HEK293 (cell line): ENCODE results near the gene KCNJ6.

Experiments
- EGR2 ChIP-seq: fragments of 450-650 bp; formaldehyde crosslinking; IDR thresholded peaks from 2 replicates; pipeline ENCODE4 v1.5.1; 2016; ENCODE audit warnings: low read depth, missing biosample characterization, missing genetic modification characterization
- ELK4 ChIP-seq: IDR thresholded peaks from 2 replicates; pipeline ENCODE4 v1.6.1; 2011; ENCODE audit warnings: mild to moderate bottlenecking, low read depth, low read length, borderline replicate concordance
- GFI1B ChIP-seq: fragments of 450-650 bp; formaldehyde crosslinking; IDR thresholded peaks from 2 replicates; pipeline ENCODE4 v1.5.1; 2016; ENCODE audit warnings: missing biosample characterization, missing genetic modification characterization
- SCRT1 ChIP-seq: fragments of 450-650 bp; formaldehyde crosslinking; IDR thresholded peaks from 2 replicates; pipeline ENCODE4 v1.5.1; 2016; ENCODE audit warnings: missing biosample characterization, missing genetic modification characterization, borderline replicate concordance
- SP2 ChIP-seq: fragments of 450-650 bp; formaldehyde crosslinking; IDR thresholded peaks from 2 replicates; pipeline ENCODE4 v1.5.1; 2016; ENCODE audit warnings: missing biosample characterization, missing genetic modification characterization
- ZFP3 ChIP-seq: fragments of 450-650 bp; formaldehyde crosslinking; IDR thresholded peaks from 2 replicates; pipeline ENCODE4 v1.5.1; 2016; ENCODE audit warnings: low read depth, missing biosample characterization, missing genetic modification characterization
- ZNF10 ChIP-seq: fragments of 450-650 bp; formaldehyde crosslinking; IDR thresholded peaks from 2 replicates; pipeline ENCODE4 v1.5.1; 2017; ENCODE audit warnings: missing biosample characterization, missing genetic modification characterization
- ZNF132 ChIP-seq: fragments of 450-650 bp; formaldehyde crosslinking; IDR thresholded peaks from 2 replicates; pipeline ENCODE4 v1.5.1; 2017; ENCODE audit warnings: missing biosample characterization, missing genetic modification characterization, borderline replicate concordance
- ZNF146 ChIP-seq: fragments of 450-650 bp; formaldehyde crosslinking; IDR thresholded peaks from 2 replicates; pipeline ENCODE4 v1.5.1; 2016; ENCODE audit warnings: missing biosample characterization, missing genetic modification characterization
- ZNF211 ChIP-seq: fragments of 450-650 bp; formaldehyde crosslinking; IDR thresholded peaks from 2 replicates; pipeline ENCODE4 v1.5.1; 2016; ENCODE audit warnings: low read depth, missing biosample characterization, missing genetic modification characterization
- ZNF223 ChIP-seq: fragments of 450-650 bp; formaldehyde crosslinking; IDR thresholded peaks from 2 replicates; pipeline ENCODE4 v1.5.1; 2016; ENCODE audit warnings: missing biosample characterization, missing genetic modification characterization
- ZNF239 ChIP-seq: fragments of 450-650 bp; formaldehyde crosslinking; IDR thresholded peaks from 2 replicates; pipeline ENCODE4 v1.5.1; 2016; ENCODE audit warnings: missing biosample characterization, missing genetic modification characterization
- ZNF24 ChIP-seq: fragments of 450-650 bp; formaldehyde crosslinking; IDR thresholded peaks from 2 replicates; pipeline ENCODE4 v1.5.1; 2016; ENCODE audit warnings: missing biosample characterization, missing genetic modification characterization
- ZNF248 ChIP-seq: fragments of 450-650 bp; formaldehyde crosslinking; IDR thresholded peaks from 2 replicates; pipeline ENCODE4 v1.5.1; 2017; ENCODE audit warnings: missing biosample characterization, missing genetic modification characterization
- ZNF280D ChIP-seq: fragments of 450-650 bp; formaldehyde crosslinking; IDR thresholded peaks from 2 replicates; pipeline ENCODE4 v1.5.1; 2016; ENCODE audit warnings: missing biosample characterization, missing genetic modification characterization
- ZNF37A ChIP-seq: fragments of 450-650 bp; IDR thresholded peaks from 2 replicates; pipeline ENCODE4 v1.5.1; 2018; ENCODE audit warnings: missing biosample characterization, missing genetic modification characterization
- ZNF426 ChIP-seq: fragments of 450-650 bp; formaldehyde crosslinking; IDR thresholded peaks from 2 replicates; pipeline ENCODE4 v1.5.1; 2017; ENCODE audit warnings: missing biosample characterization, missing genetic modification characterization, mild to moderate bottlenecking, inconsistent platforms, moderate library complexity
- ZNF433 ChIP-seq: fragments of 450-650 bp; formaldehyde crosslinking; IDR thresholded peaks from 2 replicates; pipeline ENCODE4 v1.5.1; 2016; ENCODE audit warnings: missing biosample characterization, missing genetic modification characterization, low read depth
- ZNF488 ChIP-seq: fragments of 450-650 bp; formaldehyde crosslinking; IDR thresholded peaks from 2 replicates; pipeline ENCODE4 v1.5.1; 2016; ENCODE audit warnings: missing biosample characterization, missing genetic modification characterization
- ZNF501 ChIP-seq: fragments of 450-650 bp; formaldehyde crosslinking; IDR thresholded peaks from 2 replicates; pipeline ENCODE4 v1.5.1; 2016; ENCODE audit warnings: missing biosample characterization, missing genetic modification characterization
- ZNF560 ChIP-seq: fragments of 450-650 bp; formaldehyde crosslinking; IDR thresholded peaks from 2 replicates; pipeline ENCODE4 v1.5.1; 2017; ENCODE audit warnings: missing biosample characterization, missing genetic modification characterization, borderline replicate concordance
- ZNF621 ChIP-seq: fragments of 450-650 bp; formaldehyde crosslinking; IDR thresholded peaks from 2 replicates; pipeline ENCODE4 v1.5.1; 2017; ENCODE audit warnings: missing biosample characterization, missing genetic modification characterization
- ZNF624 ChIP-seq: fragments of 450-650 bp; formaldehyde crosslinking; IDR thresholded peaks from 2 replicates; pipeline ENCODE4 v1.5.1; 2017; ENCODE audit warnings: missing biosample characterization, missing genetic modification characterization
- ZNF747 ChIP-seq: fragments of 450-650 bp; formaldehyde crosslinking; IDR thresholded peaks from 2 replicates; pipeline ENCODE4 v1.5.1; 2016; ENCODE audit warnings: missing biosample characterization, missing genetic modification characterization
- ZNF76 ChIP-seq: fragments of 450-650 bp; formaldehyde crosslinking; IDR thresholded peaks from 2 replicates; pipeline ENCODE4; 2016; ENCODE audit warnings: low read depth, missing biosample characterization, missing genetic modification characterization, borderline replicate concordance
- ZNF776 ChIP-seq: fragments of 450-650 bp; formaldehyde crosslinking; IDR thresholded peaks from 2 replicates; pipeline ENCODE4 v1.5.0; 2017; ENCODE audit warnings: missing biosample characterization, missing genetic modification characterization, borderline replicate concordance
- TF ChIP-seq, protein P1 (sequence below): fragments of 450-650 bp; formaldehyde crosslinking; IDR thresholded peaks from 2 replicates; pipeline ENCODE4 v1.5.0; 2017; ENCODE audit warnings: missing biosample characterization, missing genetic modification characterization, borderline replicate concordance
- TF ChIP-seq, protein P2 (sequence below): fragments of 450-650 bp; formaldehyde crosslinking; IDR thresholded peaks from 2 replicates; pipeline ENCODE4 v1.5.1; 2016; ENCODE audit warnings: missing biosample characterization, missing genetic modification characterization, borderline replicate concordance

KCNJ6 gene

DNA sequence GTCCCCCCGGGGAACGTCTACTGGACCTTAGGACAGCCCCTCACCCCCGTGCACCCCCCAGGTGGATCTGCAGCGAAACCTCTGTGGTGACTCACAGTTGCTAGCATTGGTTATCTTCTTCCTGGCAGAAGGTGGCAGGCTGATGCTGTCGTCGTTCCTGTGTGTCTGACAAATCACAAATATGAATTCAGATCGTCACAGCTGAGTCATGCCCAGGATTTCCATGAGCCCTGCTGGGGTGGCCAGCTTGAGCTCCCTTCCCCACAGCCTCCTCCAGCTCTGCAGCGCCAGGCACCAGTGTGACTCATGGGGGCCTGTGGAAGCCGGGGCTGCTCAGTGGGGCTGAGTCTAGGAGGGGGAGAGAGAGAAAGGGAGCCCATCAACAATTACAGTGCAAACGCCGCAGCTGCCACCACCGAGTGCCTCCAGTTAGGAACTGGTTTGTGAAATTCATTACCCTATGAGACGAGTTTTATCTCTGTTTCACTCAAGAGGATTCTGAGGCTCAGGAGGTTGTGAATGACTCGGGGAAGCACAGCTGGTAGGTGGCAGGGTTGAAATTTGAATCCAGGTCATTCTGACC is 351.8 kb downstream of the KCNJ6 start (continued):
- TF ChIP-seq, protein P1, sequence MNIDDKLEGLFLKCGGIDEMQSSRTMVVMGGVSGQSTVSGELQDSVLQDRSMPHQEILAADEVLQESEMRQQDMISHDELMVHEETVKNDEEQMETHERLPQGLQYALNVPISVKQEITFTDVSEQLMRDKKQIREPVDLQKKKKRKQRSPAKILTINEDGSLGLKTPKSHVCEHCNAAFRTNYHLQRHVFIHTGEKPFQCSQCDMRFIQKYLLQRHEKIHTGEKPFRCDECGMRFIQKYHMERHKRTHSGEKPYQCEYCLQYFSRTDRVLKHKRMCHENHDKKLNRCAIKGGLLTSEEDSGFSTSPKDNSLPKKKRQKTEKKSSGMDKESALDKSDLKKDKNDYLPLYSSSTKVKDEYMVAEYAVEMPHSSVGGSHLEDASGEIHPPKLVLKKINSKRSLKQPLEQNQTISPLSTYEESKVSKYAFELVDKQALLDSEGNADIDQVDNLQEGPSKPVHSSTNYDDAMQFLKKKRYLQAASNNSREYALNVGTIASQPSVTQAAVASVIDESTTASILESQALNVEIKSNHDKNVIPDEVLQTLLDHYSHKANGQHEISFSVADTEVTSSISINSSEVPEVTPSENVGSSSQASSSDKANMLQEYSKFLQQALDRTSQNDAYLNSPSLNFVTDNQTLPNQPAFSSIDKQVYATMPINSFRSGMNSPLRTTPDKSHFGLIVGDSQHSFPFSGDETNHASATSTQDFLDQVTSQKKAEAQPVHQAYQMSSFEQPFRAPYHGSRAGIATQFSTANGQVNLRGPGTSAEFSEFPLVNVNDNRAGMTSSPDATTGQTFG (tag by site-specific recombination): no peak
- TF ChIP-seq ZNF433 (tag by site-specific recombination): no peak
- no peak for TF ChIP-seq ZNF37A (tag by site-specific recombination)
- no peak for TF ChIP-seq ZNF426
- TF ChIP-seq ZNF501 (tag by site-specific recombination): no peak
- no peak for TF ChIP-seq ZNF621 (tag by site-specific recombination)
- TF ChIP-seq ZNF280D (tag by site-specific recombination): no peak
- TF ChIP-seq, protein P2, sequence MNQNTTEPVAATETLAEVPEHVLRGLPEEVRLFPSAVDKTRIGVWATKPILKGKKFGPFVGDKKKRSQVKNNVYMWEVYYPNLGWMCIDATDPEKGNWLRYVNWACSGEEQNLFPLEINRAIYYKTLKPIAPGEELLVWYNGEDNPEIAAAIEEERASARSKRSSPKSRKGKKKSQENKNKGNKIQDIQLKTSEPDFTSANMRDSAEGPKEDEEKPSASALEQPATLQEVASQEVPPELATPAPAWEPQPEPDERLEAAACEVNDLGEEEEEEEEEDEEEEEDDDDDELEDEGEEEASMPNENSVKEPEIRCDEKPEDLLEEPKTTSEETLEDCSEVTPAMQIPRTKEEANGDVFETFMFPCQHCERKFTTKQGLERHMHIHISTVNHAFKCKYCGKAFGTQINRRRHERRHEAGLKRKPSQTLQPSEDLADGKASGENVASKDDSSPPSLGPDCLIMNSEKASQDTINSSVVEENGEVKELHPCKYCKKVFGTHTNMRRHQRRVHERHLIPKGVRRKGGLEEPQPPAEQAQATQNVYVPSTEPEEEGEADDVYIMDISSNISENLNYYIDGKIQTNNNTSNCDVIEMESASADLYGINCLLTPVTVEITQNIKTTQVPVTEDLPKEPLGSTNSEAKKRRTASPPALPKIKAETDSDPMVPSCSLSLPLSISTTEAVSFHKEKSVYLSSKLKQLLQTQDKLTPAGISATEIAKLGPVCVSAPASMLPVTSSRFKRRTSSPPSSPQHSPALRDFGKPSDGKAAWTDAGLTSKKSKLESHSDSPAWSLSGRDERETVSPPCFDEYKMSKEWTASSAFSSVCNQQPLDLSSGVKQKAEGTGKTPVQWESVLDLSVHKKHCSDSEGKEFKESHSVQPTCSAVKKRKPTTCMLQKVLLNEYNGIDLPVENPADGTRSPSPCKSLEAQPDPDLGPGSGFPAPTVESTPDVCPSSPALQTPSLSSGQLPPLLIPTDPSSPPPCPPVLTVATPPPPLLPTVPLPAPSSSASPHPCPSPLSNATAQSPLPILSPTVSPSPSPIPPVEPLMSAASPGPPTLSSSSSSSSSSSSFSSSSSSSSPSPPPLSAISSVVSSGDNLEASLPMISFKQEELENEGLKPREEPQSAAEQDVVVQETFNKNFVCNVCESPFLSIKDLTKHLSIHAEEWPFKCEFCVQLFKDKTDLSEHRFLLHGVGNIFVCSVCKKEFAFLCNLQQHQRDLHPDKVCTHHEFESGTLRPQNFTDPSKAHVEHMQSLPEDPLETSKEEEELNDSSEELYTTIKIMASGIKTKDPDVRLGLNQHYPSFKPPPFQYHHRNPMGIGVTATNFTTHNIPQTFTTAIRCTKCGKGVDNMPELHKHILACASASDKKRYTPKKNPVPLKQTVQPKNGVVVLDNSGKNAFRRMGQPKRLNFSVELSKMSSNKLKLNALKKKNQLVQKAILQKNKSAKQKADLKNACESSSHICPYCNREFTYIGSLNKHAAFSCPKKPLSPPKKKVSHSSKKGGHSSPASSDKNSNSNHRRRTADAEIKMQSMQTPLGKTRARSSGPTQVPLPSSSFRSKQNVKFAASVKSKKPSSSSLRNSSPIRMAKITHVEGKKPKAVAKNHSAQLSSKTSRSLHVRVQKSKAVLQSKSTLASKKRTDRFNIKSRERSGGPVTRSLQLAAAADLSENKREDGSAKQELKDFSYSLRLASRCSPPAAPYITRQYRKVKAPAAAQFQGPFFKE (tag by site-specific recombination): no peak
- TF ChIP-seq ZNF132: no peak
- no peak for TF ChIP-seq ZNF624 (tag by site-specific recombination)
- TF ChIP-seq ZNF776 (tag by site-specific recombination): no peak
- TF ChIP-seq ZNF24 (tag by site-specific recombination): peak; percentile 50
- TF ChIP-seq ZNF10: peak; percentile 68
- TF ChIP-seq ELK4: no peak
- no peak for TF ChIP-seq ZNF248
- no peak for TF ChIP-seq ZNF211 (tag by site-specific recombination)
- peak; percentile 5 for TF ChIP-seq ZNF76 (tag by site-specific recombination)
- no peak for TF ChIP-seq EGR2 (tag by site-specific recombination)
- TF ChIP-seq GFI1B (tag by site-specific recombination): 0 out of 2 replicates have a peak, but pooled peaks have one; percentile 19
- no peak for TF ChIP-seq ZFP3 (tag by site-specific recombination)
- no peak for TF ChIP-seq ZNF747 (tag by site-specific recombination)
- no peak for TF ChIP-seq SP2 (tag by site-specific recombination)
- TF ChIP-seq ZNF239 (tag by site-specific recombination): no peak
- TF ChIP-seq ZNF560 (tag by site-specific recombination): no peak
- TF ChIP-seq ZNF223 (tag by site-specific recombination): no peak
- no peak for TF ChIP-seq SCRT1 (tag by site-specific recombination)
- no peak for TF ChIP-seq ZNF488 (tag by site-specific recombination)
- TF ChIP-seq ZNF146 (tag by site-specific recombination): no peak
